ENCODE results near the gene TDRD9.

TDRD9 gene

GRCh38 chr14:103997391-103997790 lies 69.1 kb downstream of the TDRD9 start:
- no peak for DNase-seq

GRCh38 chr14:103998027-103998426 lies 69.8 kb downstream of the TDRD9 start:
- no peak for DNase-seq

DNA sequence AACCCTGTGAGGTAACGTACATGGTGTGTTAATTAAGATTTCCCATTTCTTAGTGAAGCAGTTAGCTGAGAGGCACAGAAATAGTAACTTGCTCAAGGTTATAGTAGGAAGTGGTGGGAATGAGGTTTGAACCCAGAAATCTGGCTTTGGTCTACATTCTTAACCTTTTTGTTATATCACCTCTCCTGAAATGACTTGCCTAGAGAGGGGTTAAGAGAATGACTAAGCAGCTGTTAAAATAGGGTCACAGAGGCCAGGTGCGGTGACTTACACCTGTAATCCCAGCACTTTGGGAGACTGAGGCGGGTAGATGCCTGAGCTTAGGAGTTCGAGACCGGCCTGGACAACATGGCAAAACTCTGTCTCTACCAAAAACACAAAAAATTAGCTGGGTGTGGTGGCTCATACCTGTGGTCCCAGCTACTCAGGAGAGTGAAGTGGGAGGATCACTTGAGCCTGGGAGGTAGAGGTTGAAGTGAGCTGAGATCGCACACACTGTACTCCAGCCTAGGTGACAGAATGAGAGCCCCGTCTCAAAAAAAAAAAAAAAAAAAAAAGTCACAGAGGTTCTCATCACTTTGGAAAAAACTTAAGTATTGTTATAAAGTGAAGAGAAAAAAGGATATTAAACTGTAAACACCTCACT lies 71.7 kb downstream of the TDRD9 start:
- DNase-seq = no peak

- DNase-seq = no peak
Observed at GRCh38 chr14:104001003-104001402, 72.7 kb downstream of the TDRD9 start.

DNA sequence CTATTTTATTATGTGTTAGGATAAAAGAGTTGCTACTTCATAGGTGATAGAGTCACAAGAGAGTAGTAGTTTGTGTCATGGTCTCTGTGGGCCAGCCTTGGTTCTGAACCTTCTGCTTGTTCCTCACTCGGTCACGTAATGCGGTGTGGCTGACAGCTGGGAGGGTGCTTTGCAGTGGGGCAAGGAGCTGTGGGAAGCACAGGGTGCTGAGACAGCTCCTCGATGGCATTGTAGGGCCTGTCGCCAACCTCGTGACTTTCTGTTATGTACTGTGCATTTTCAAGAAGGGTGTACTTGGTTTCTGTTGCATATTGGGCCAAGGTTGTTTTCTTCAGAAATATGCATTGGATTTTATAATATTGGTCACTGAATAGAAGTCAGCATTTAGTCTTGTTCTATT lies 75.4 kb downstream of the TDRD9 start:
- no peak for DNase-seq

DNA sequence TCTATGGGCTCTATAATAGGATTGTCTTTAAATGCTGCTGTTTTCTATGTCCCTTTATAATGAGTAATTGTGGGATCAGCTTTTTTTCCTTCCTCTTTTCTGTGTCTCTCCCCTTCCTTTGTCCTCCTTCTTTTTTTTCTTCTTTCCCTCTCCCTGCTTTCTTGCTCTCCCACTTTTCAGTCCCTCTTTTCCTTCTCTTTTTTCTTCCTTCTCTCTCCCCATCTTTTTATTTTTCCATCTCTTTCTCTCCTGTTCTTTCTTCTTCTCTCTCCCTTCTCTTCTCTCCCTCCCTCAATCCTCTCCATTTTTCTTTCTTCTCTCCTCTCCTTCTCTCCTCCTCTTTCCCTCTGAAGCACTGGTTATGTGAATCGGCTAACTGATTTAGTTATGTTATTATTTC lies 76.6 kb downstream of the TDRD9 start:
- DNase-seq = no peak

GRCh38 chr14:104005489-104005888 lies 77.2 kb downstream of the TDRD9 start:
- no peak for DNase-seq

GRCh38 chr14:104007121-104007520 lies 78.9 kb downstream of the TDRD9 start:
- DNase-seq = no peak

DNA sequence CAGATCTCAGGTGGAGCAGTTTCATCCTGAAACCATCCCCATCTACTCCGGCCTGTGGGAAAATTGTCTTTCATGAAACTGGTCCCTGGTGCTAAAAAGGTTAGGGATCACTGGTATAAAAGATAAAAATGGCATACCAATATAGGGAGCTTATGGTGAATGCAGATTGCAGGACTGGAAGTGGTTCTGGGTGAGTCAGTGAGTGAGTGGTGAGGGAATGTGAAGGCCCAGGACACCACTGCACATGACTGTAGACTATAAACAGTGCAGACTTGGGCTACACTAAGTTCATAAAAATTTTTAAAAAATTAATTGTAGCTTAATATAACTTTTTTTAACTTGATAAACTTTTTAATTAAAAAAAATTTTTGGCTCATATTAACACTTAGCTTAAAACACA lies 81.0 kb downstream of the TDRD9 start:
- no peak for DNase-seq

DNA sequence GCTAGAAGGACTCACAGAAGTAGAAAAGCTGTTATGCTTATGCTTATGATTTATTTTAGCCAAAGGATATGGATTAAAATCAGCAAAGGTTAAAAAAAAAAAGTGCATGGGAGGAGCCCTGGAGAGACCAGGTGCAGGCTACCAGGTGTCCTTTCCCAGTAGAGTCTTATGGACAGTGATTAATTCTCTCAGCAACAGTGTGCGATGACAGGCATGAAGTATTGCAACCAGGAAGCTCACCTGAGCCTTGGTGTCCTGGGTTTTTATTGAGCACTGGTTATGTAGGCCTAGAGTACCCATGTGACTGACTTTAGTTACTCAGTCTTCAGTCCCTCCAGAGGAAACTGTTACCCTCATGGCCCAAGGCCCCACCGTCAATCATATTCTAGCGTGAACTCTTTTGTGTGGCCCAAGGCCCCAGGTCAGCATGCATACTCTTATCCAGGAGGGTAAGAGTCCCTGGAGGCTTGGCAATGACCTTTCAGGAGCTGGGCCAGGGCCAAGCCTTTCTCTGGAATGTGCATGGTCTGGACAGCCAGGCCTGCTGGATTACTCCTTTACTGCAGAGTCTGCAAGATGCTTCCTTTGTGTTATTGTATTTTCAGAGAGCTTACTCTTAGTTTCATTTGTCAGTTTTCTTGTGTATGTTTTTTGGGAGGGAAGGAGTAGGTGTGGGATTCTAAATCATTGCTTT lies 83.7 kb downstream of the TDRD9 start:
- DNase-seq = no peak

- no peak for DNase-seq
Observed at GRCh38 chr14:104014764-104015163, 86.5 kb downstream of the TDRD9 start.

GRCh38 chr14:104016873-104017650 lies 88.8 kb downstream of the TDRD9 start:
- no peak for DNase-seq

- DNase-seq = no peak
Observed at GRCh38 chr14:104019029-104019428, 90.8 kb downstream of the TDRD9 start.

DNA sequence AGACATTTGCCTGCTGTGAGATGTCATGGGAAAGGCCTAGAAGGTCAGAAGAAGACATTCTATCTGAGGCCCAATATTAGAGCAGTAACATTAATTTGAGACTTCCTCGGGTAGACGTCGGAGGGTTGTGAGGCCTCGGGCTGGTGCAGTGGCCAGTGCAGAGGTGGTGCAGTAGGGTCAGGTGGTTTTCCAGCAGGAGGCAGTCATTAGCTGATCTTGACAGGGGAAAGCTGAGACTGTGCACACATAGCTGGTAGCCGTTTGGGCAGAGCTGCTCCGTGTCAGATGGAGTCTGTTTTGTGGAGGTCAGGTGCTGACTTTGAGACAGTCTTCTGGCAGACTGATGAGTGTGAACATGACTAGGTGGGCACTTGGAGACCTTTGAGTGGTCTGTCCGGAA lies 91.5 kb downstream of the TDRD9 start:
- no peak for DNase-seq

GRCh38 chr14:104020471-104020870 lies 92.2 kb downstream of the TDRD9 start:
- no peak for DNase-seq

DNA sequence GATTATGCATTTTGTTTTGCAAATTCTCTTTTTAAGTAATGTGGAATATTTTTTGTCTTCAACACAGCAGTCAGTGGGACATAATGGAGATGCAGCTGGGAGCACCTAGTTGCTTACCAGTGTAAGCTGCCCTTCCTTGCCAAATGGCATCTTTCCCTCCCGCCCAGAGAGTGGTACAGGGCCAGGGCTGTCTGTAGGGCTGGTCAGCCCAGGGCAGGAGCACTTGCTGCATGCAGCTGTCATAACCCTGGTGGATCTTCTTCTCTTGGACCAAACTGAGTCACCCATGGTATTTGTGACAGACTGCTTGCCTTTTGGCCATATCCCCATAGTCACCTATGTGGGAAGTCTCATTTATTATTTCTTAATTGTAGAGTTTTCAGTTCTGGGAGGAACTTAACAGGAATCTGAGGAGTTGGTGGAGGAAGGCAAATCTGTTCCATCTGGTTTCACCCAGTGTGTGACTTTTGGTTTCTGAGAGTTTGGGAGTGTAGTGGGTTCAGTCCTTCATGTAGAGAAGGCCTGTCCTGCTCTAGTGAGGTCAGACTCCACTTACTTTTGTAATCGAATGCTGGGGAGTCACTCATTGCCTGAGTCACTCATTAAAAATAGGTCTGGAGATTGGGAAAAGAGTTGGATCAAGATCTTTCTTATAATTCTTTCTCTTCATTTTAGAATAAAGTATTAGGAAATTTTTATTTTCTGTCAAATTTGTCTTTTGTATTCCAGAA lies 95.2 kb downstream of the TDRD9 start:
- no peak for DNase-seq

- DNase-seq = no peak
Observed at GRCh38 chr14:104025534-104025933, 97.3 kb downstream of the TDRD9 start.

GRCh38 chr14:104026024-104026423 lies 97.8 kb downstream of the TDRD9 start:
- DNase-seq = no peak

GRCh38 chr14:104030958-104031357 lies 102.7 kb downstream of the TDRD9 start:
- no peak for DNase-seq

- DNase-seq = no peak
Observed at GRCh38 chr14:104031384-104031783, 103.1 kb downstream of the TDRD9 start.

- DNase-seq = no peak
Observed at GRCh38 chr14:104034976-104035699, 106.9 kb downstream of the TDRD9 start.

GRCh38 chr14:104036212-104036611 lies 108.0 kb downstream of the TDRD9 start:
- DNase-seq = no peak

- DNase-seq = no peak
Observed at GRCh38 chr14:104037074-104037473, 108.8 kb downstream of the TDRD9 start.

All from CD4-positive, alpha-beta T cell treated with Interleukin-4 for 4 hours (primary cell).